HG03432 (cell line): Measurements from ENCODE around the gene S100A13.
"Not testable (repeated sequence)": the region's sequence is repeated elsewhere in the genome, so short reads cannot be mapped to it uniquely, and the experiment has no call there.

Experiments
- ATAC-seq: cut with Tn5 transposase; IDR thresholded peaks from one replicate; pipeline ENCODE4 v1.9.1; 2021; ENCODE audit warnings: mild to moderate bottlenecking, moderate library complexity; ENCODE audit not compliant: unreplicated experiment

S100A13 gene

DNA sequence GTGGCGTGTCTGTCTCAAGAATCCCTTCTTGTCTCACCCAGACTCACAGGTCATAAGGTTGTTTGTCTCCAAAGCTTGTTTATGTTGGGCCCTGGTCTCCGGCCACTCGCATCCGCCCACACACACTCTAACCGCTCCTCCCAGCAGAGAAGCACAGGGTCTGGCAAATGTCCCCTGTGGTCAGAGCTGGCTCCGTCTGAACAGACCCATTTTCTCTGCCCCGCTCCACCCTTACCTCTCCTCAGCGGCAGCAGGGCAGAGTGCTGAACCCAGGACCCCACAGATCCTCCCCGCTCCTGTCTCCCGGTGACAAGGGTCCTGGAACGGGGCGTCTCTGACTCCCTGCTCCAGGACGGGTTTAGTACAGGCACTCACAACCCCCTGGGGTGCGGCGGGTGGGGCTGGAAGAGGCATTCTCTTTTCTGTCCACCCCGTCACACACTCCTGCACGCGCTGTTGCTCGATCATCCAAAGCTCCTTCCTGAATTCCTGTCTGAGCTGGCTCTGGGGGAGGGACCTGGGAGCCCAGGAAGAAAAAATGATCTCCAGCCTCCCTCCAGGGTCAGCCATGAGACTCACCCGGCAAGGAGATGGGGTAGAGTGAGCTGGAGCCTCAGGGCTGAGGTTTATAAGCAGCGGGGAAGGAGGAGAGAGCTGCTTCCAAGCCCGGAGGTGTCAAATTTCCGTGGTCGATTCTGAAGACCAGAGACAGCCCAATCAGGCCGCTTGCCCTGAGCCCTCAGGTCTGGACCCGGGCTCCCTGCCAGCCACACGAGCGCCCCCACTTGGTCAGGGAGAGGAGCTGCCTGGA is at the start of gene S100A13:
S100A13 (minus strand) TSS at position 602 of the 811 bp plus-strand sequence. CDS start 1,033 bp downstream, outside the sequence.
- ATAC-seq: peak; percentile 46

- no peak for ATAC-seq
These were observed 46.2 kb upstream of the S100A13 start for GRCh38 chr1:153673511-153673910.

DNA sequence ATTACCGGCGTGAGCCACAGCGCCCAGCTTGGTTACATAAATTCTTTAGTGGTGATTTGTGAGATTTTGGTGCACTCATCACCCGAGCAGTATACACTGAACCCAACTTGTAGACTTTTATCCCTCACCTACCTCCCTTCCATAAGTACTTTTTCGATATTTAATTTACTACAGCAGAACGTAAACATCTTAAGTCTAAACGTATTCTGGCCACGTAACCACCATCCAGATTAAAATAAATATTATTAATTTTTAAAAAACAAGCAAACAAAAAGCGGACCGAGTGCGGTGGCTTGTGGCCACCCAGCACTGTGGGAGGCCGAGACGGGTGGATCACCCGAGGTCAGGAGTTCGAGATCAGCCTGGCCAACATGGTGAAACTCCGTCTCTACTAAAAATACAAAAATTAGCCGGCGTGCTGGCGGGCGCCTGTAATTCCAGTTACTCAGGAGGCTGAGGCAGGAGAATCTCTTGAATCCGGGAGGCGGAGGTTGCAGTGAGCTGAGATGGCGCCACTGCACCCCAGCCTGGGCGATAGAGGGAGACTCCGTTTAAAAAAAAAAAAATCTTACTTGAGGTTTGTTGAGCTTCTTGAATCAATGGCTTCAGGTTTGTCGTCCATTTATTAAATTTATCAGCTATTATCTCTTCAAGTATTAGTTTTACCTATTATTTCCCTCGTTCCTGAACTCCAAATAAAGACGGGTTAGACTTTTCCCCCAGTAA is 44.5 kb upstream of the S100A13 start:
- peak; percentile 27 for ATAC-seq

DNA sequence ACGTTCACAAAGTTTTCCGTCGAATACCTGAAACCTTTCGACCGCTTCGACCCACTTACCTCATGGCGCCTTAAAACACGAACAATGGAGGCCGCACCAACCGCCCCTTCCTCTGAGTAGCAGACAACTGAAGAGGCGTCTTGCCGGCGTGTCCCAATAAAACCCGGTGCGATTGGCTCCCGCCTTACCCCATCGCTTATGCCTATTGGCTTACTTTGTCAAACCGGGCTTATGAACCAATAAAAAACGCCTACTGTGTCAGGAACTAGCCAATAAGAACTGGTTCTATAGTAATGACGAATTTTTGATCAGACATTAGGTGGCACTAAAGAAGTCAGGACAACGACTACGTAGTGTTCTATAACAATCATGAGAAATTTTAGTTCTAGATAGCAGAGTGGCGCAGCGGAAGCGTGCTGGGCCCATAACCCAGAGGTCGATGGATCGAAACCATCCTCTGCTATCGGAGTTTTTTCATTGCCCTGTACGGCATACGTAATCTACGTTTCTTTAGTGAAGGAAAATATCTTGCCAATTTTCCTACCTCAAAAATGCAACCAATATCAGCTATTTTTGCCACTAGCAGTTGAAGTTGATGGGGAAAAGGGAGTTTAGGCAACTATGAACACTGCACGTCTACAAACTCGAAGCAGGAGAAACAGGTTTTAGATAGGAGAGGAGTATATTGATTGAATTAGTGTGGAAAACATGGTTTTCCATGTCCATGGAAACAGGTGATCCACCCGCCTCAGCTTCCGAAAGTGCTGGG is 43.7 kb upstream of the S100A13 start, which contains the start of gene ILF2:
ILF2 (minus strand) TSS at position 135 of the 769 bp plus-strand sequence; CDS start at position 64, 71 bp downstream.
- peak; percentile 87 for ATAC-seq

DNA sequence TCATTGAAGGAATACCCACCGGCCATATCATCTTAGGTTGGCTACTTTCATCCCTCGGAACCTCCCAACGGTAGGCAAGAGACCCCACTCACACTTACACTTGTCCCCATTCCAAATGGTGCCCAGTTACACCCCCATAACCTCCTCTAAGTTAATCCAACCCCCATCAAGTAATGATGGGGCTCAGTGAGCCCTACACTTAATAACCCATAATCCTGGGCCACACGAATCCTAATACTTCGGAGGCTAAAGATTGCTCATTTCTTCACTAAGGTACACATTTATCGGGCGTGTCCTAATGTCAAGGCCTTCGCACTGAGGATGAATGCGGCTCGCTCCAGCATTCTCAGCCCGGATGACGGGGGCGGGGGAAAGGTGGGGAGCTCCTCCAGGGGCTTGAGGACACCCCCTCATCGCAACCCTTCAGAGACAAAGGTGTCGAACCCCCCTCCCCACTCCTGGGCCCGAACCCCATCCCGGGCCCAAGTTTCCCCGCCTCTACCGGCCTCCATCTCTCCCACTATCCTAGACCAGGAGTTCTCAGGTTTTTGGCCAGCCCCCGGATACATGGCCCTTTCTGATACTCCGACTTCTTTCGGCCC is 43.1 kb upstream of the S100A13 start:
- ATAC-seq: no peak

- ATAC-seq: no peak
These were observed 42.3 kb upstream of the S100A13 start for GRCh38 chr1:153669606-153670005.

- not testable (repeated sequence) for ATAC-seq
These were observed 41.4 kb upstream of the S100A13 start for GRCh38 chr1:153668672-153669071.

DNA sequence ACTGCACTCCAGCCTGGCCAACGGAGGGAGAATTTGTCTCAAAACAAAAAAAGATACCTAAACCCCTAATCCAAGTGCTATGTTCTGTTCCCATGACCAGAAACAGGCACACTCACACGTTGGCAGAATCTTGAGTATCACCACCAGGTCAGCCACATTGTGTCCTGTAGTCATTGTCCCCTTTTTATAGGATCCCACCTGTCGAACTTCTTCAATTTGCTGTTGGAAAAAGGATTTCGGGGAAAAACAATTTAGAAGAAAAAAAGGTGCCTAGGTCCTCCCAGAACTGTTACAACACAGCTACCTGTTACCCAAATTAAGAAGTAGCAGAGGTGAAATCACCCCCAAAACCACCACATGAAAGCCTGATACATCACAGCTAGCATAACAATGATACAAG is 40.1 kb upstream of the S100A13 start:
- ATAC-seq: no peak

DNA sequence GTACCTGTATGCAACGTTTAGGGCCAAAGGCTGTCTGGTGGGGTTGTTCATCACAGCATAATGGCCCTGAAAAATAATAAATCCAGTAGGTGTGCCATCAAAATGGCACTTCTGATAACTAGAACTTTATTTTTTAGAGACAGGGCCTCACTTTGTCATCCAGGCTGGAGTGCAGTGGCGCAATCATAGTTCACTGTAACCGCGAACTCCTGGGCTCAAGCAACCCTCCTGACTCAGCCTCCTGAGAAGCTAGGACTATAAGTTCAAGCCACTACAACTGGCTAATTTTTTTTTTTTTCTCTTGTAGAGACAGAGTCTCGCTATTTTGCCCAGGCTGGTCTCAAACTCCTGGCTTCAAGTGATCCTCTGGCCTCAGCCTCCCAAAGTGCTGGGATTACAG is 35.9 kb upstream of the S100A13 start:
- ATAC-seq: no peak

DNA sequence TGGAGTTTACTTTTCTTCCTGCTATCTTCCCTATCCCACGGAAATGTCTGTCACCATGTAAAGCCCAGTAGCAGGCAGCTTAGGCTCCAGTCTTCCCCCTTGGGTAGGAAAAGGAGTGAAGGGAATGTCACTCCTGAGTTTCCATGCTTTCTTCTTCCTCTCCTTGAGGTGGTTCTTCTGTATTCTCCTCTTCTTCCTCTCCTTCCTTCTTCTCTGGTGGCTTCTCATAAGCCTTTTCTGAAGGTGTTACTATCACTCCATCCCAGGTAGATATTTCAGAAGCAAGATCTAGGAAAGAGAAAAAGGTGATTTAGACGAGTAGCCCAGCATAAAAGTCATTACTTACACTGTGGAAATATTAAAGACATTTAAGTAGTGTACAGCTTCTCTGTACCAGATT is 35.0 kb upstream of the S100A13 start:
- no peak for ATAC-seq

DNA sequence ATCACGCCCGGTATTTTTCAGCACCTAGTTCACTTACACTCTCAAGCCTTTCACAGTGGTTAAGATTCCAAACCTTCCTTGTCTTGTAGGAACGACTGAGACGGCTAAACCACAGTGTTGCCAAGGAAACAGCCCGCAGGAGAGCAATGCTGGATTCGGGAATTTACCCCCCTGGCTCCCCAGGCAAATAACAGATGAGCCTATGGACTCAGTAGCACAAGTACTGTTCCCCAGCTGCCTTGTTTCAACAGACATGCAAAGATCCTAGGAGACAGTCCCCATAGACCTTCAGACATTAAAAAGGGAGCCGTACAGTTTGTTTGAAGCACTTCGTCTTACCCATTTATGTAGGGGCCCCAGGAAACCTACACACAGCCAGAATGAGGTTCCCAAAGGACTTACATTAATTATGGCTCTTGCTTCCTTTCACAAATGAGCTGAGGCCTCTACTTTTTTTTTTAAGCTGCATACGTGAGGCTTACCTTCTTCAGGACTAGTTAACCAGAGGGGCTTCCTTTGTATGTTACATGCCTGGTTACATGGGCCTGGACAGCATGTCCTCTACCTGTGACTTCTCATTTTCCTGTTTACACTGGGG is 33.9 kb upstream of the S100A13 start:
- no peak for ATAC-seq

GRCh38 chr1:153659656-153660055 is 32.4 kb upstream of the S100A13 start:
- no peak for ATAC-seq

GRCh38 chr1:153659175-153659534 is 31.9 kb upstream of the S100A13 start:
- ATAC-seq: no peak

DNA sequence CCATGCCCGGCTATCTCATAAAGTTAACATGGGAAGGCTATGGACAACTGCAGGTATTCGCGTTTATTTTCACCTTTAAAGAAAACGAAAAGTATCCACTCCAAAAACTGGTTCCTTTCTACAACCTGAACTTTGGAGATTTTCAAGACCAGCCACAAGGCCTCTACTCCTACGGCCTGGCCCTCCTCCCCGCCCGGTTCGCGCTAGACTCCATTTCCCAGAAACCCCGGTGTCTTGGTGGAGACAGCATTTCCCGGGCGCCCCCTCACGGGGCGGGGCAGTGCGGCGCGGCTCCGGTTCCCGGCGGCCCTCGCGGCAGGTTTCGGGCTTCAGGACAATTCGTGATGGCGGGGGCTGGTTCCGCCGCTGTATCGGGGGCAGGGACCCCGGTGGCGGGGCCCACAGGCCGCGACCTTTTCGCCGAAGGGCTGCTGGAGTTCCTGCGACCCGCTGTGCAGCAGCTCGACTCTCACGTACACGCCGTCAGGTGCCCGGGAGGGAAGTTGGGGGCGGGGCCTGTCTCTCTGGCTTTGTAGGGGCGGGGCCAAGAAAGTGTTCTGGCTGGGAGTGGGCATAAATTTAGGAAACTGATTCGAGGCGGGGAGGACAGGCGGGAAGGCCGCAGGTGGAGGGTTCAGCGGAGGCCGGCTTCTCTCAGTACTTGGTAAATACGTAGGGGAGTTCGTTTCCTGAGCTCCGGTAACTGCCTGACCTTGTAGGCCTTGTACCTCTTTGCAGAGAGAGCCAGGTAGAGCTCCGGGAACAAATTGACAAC is 31.3 kb upstream of the S100A13 start, which contains the start of gene SNAPIN:
SNAPIN (plus strand) TSS at position 304 of the 775 bp plus-strand sequence; CDS start at position 345, 41 bp downstream.
- peak; percentile 92 for ATAC-seq

- no peak for ATAC-seq
These were observed 28.0 kb upstream of the S100A13 start for GRCh38 chr1:153655333-153655732.

- ATAC-seq: no peak
These were observed 25.6 kb upstream of the S100A13 start for GRCh38 chr1:153652805-153653500.

DNA sequence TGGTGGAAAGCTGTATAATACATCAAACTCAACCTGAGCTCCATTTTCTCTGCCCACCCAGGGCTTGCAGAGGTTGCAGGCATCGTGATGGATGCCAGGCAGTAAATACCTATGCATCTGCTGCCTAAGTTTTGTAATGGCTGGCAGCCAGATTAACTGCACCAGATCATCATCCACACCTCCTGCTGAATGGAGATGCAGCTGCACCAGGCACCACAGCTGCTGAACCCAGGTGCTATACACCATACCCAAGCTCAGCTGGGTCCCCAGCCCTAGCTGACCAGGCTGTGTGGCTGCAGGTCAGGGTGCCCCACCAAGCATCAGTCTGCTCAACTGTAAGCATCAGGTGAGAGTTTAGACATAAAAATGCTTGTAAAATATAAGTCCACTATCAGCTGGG is 24.5 kb upstream of the S100A13 start:
- ATAC-seq: no peak

GRCh38 chr1:153649863-153650235 is 22.5 kb upstream of the S100A13 start:
- no peak for ATAC-seq
